Stimulated activated naive CD8-positive, alpha-beta T cell treated with anti-CD3 and anti-CD28 coated beads, Interleukin-15, Interleukin-2, amounts not matched to agents 100 ng/mL and 50 ng/mL, for 24 hours (primary cell): Measurements from ENCODE around the gene NGF.

Source experiments
- H3K27ac Mint-ChIP-seq: one replicate; pipeline ENCODE4 v1.8.0; 2021; ENCODE audit warnings: mild to moderate bottlenecking, mixed read lengths
- H3K27me3 Mint-ChIP-seq: one replicate; pipeline ENCODE4 v1.8.0; 2021; ENCODE audit warnings: mixed read lengths
- H3K36me3 Mint-ChIP-seq: one replicate; pipeline ENCODE4 v1.8.0; 2021; ENCODE audit warnings: low read depth, mixed read lengths
- H3K4me1 Mint-ChIP-seq: one replicate; pipeline ENCODE4 v1.8.0; 2021; ENCODE audit warnings: low read depth, mixed read lengths
- H3K4me3 Mint-ChIP-seq: one replicate; pipeline ENCODE4 v1.8.0; 2021; ENCODE audit warnings: mild to moderate bottlenecking, mixed read lengths
- H3K9me3 Mint-ChIP-seq: one replicate; pipeline ENCODE4 v1.8.0; 2021; ENCODE audit warnings: mixed read lengths

The NGF gene

DNA sequence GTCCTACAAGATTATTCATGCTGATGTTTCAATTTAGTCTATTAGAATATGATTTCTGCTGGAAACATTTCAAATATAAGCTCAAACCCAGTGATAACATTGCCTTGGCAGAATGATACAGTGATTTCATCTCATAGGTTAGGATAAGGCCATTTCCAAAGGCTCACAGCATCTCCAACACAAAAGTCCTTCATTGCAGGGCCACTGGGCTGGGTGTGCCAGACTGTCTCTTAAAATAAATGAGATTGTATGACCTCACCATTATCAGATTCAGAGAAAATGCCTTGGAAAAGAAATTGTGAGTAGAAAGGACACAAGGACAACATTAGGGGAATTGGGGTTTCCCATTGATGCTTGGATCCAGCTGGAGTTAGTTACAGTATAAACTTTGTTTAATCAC, 30.4 kb downstream of the NGF start:
- Mint-ChIP-seq H3K9me3 (no peaks in the 10 kb centered on the region), H3K4me1 (no peaks in the 10 kb centered on the region), H3K36me3 (no peaks in the 10 kb centered on the region), H3K4me3 (no peak overlapping the region), H3K27ac (no peak overlapping the region), H3K27me3 (peaks cover 24% of the 10 kb centered on the region)

DNA sequence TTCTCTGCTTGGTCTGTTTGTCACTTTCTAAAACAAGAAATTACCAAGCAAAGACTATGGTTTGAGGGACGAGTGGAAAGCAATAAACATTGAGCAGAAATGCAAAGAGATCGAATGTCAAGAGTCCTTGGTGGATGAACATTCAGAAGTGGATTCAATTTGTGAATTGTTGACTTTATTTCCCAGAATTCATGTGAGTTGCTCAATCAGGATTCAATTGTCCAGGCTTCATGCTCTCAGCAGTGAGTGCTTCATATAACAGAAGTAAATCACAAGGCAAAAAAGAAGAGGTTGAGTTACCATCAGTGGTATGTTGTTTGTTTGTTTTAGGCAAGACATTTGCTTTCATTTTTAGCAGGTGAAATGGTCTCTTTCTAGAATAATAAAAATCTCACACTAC, 31.9 kb downstream of the NGF start:
- H3K9me3 Mint-ChIP-seq: no peaks in the 10 kb centered on the region
- H3K4me3 Mint-ChIP-seq: no peak overlapping the region
- H3K27ac Mint-ChIP-seq: no peak overlapping the region
- no peaks in the 10 kb centered on the region for H3K4me1 Mint-ChIP-seq
- H3K36me3 Mint-ChIP-seq: no peaks in the 10 kb centered on the region
- peaks cover 18% of the 10 kb centered on the region for H3K27me3 Mint-ChIP-seq

- Mint-ChIP-seq H3K4me1 (no peaks in the 10 kb centered on the region), H3K27ac (no peak overlapping the region), H3K27me3 (peaks cover 12% of the 10 kb centered on the region), H3K4me3 (no peak overlapping the region), H3K36me3 (no peaks in the 10 kb centered on the region), H3K9me3 (no peaks in the 10 kb centered on the region)
Observed at GRCh38 chr1:115303364-115303763, 34.7 kb downstream of the NGF start.

DNA sequence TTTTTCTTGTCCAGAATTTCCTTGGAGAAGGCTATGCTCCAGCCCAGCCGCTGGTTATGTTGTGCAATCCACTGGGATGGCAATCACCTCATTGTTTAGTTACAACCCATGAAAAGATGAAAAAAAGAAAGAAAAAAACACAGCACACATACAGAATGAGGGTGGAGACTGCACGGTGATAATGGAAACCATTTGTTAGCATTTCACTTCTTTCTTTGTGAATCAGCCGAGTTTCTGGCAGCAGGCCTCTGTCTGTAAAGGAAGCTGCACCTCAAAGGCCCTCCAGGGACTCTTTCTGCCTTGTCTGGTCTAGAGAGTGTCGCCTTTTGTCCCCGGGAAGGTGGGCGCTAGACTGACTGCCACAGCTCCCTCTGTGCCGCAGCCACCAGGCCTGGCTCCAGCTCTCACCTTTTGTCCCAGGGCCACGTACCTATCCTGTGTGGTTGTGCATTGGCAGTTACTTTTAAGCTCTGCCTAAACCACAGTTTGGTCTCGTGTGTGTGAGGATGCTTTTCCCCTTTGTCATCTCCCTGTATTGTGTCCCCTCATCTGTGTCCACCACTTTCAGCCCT, 35.6 kb downstream of the NGF start:
- H3K36me3 Mint-ChIP-seq: no peaks in the 10 kb centered on the region
- H3K27me3 Mint-ChIP-seq: peaks cover 11% of the 10 kb centered on the region
- no peaks in the 10 kb centered on the region for H3K9me3 Mint-ChIP-seq
- H3K27ac Mint-ChIP-seq: no peak overlapping the region
- no peaks in the 10 kb centered on the region for H3K4me1 Mint-ChIP-seq
- no peak overlapping the region for H3K4me3 Mint-ChIP-seq

GRCh38 chr1:115301438-115302020, 36.5 kb downstream of the NGF start:
- peaks cover 7% of the 10 kb centered on the region for H3K27me3 Mint-ChIP-seq
- no peaks in the 10 kb centered on the region for H3K4me1 Mint-ChIP-seq
- no peak overlapping the region for H3K27ac Mint-ChIP-seq
- H3K36me3 Mint-ChIP-seq: no peaks in the 10 kb centered on the region
- H3K4me3 Mint-ChIP-seq: no peak overlapping the region
- H3K9me3 Mint-ChIP-seq: no peaks in the 10 kb centered on the region

DNA sequence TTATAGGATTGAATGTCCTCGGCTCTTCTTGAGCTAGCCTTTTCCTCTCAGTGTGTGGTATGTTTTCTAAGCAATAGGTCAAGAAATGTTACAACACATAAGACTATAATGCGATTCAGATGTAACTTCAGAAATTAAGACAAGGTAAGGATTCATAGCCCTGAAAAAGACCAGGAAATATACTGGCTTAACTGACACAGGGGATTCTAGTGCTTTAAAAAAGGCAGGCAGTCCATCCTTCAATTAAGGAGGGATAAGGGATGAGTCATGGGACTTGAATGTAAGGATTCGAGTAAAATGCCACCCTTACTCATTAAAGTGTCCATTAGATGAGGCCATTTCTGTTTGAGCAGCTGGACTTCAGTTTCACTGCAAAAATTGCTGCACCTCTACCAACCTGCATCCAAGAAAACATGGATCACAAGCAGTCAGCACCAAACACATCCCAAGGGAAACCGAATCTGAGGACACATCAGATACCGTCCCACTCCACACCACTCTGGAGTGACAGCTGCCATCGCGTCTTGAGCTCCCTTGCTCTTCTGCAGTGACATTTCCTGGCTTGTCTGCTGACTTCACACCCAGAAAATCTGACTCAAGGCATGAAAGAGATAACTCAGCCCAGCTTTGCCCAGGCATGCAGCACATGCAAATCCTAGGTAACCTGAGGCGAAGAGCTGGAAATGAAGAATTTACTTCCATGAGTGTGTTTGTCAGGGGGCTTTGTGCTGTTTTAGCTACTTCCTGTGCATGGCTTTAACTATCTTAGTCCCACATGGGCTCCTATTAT, 37.8 kb downstream of the NGF start:
- Mint-ChIP-seq H3K36me3 (no peaks in the 10 kb centered on the region), H3K9me3 (no peaks in the 10 kb centered on the region), H3K4me3 (no peak overlapping the region), H3K27me3 (peaks cover 10% of the 10 kb centered on the region), H3K27ac (no peak overlapping the region), H3K4me1 (no peaks in the 10 kb centered on the region)

GRCh38 chr1:115299266-115299665, 38.8 kb downstream of the NGF start:
- Mint-ChIP-seq H3K9me3 (no peaks in the 10 kb centered on the region), H3K27me3 (peaks cover 9% of the 10 kb centered on the region), H3K27ac (no peak overlapping the region), H3K4me1 (no peaks in the 10 kb centered on the region), H3K4me3 (no peak overlapping the region), H3K36me3 (no peaks in the 10 kb centered on the region)

- Mint-ChIP-seq H3K27me3 (peaks cover 6% of the 10 kb centered on the region), H3K36me3 (no peaks in the 10 kb centered on the region), H3K27ac (no peak overlapping the region), H3K4me3 (no peak overlapping the region), H3K9me3 (no peaks in the 10 kb centered on the region), H3K4me1 (no peaks in the 10 kb centered on the region)
Observed at GRCh38 chr1:115296981-115297380, 41.1 kb downstream of the NGF start.

DNA sequence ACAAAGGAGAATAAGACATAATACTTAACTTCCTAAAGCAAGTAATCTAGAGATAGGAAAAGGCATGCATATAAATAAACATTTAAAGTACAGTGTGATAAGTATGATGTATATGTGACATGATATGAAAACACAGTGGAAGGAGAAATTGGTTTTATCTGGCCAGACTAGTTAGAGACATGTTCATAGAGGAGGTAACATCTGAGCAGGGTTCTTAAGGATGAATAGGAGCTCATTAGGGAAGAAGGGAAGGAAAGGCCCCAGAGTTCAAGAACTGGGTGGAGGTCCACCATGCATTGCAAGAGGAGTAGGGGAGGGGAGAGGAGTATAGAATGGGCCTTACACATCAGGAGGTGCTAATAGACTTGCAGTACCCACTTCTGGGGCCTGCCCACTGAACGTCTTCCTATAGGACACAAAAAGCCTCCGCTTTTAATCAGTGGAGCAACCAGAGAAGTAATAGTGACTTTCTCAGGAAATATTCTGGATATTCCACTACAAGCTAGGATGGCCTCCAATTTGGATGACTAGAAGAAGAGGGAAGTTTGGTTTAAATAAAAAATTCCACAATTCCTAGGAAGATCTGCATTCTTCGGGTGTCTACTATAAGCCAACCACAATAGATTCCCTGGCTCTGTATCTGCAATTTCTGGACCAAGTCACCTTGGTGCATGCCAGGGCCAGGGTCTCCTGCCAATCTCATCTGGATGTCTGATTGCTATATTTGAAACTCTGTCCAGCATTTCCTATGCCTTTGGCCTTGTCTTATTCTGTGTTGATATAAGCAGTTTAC, 41.9 kb downstream of the NGF start:
- H3K4me3 Mint-ChIP-seq: no peak overlapping the region
- H3K4me1 Mint-ChIP-seq: no peaks in the 10 kb centered on the region
- H3K36me3 Mint-ChIP-seq: no peaks in the 10 kb centered on the region
- H3K27ac Mint-ChIP-seq: no peak overlapping the region
- peaks cover 6% of the 10 kb centered on the region for H3K27me3 Mint-ChIP-seq
- no peaks in the 10 kb centered on the region for H3K9me3 Mint-ChIP-seq

- H3K36me3 Mint-ChIP-seq: no peaks in the 10 kb centered on the region
- H3K4me1 Mint-ChIP-seq: no peaks in the 10 kb centered on the region
- H3K27me3 Mint-ChIP-seq: peaks cover 20% of the 10 kb centered on the region
- no peak overlapping the region for H3K4me3 Mint-ChIP-seq
- no peaks in the 10 kb centered on the region for H3K9me3 Mint-ChIP-seq
- H3K27ac Mint-ChIP-seq: no peak overlapping the region
Observed at GRCh38 chr1:115293899-115294298, 44.1 kb downstream of the NGF start.

GRCh38 chr1:115293006-115293405, 45.0 kb downstream of the NGF start:
- Mint-ChIP-seq H3K9me3 (no peaks in the 10 kb centered on the region), H3K4me1 (no peaks in the 10 kb centered on the region), H3K4me3 (no peak overlapping the region), H3K27me3 (peaks cover 20% of the 10 kb centered on the region), H3K36me3 (no peaks in the 10 kb centered on the region), H3K27ac (no peak overlapping the region)

DNA sequence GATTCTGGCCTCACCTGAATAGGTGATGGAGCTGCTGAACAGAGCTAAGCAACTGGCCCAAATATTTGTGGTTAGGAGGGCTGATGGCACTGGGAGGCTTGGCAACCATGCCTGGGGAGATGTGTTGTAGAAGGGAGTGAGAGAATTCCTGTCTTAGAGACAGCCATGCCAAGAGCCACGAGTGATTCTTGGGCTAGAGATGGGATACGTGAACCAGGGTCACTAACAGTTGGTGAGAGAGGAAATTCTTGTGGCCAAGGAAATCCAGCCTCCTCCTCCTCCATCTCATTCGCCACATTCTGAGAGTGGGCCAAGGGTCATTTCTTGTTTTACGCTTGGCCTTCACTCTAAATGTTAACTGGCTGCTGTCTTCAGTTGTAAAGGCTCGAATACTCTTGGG, 46.3 kb downstream of the NGF start:
- Mint-ChIP-seq H3K4me1 (no peaks in the 10 kb centered on the region), H3K9me3 (no peaks in the 10 kb centered on the region), H3K4me3 (no peak overlapping the region), H3K36me3 (no peaks in the 10 kb centered on the region), H3K27me3 (peaks cover 20% of the 10 kb centered on the region), H3K27ac (no peak overlapping the region)

GRCh38 chr1:115289940-115290339, 48.1 kb downstream of the NGF start:
- Mint-ChIP-seq H3K36me3 (no peaks in the 10 kb centered on the region), H3K27me3 (peaks cover 14% of the 10 kb centered on the region), H3K4me3 (no peak overlapping the region), H3K27ac (no peak overlapping the region), H3K4me1 (no peaks in the 10 kb centered on the region), H3K9me3 (no peaks in the 10 kb centered on the region)

DNA sequence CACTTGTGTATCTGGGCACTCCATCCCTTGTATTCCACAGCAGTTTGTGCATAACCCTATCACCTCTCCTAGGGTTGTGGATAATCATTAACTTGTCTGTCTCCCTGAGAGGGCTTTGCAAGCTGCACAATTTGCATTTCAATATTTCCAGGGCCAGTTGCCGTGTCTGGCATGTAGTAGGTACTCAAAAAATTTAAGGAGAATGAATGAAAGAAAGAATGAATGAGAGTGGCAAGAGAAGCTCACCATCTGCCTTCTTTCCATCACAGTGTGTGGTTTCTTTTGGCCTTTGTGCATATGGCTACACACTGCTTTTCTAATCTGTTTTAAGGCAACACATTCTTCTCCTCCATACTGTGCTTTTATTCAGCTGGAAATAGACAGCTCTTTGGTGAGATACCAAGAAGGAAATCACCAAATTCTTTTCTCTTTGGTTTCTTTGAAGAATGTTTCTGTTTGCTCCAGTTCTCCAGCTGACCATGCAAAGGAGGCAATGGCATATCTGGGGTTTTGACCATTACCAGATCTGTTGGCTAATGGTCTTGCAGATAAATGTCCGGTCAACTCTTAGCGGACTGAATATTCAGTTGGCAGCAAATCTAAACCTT, 49.4 kb downstream of the NGF start:
- peaks cover 14% of the 10 kb centered on the region for H3K27me3 Mint-ChIP-seq
- no peaks in the 10 kb centered on the region for H3K4me1 Mint-ChIP-seq
- no peaks in the 10 kb centered on the region for H3K36me3 Mint-ChIP-seq
- H3K27ac Mint-ChIP-seq: no peak overlapping the region
- H3K4me3 Mint-ChIP-seq: no peak overlapping the region
- H3K9me3 Mint-ChIP-seq: no peaks in the 10 kb centered on the region
